HG03575 (cell line): Measurements from ENCODE around the gene STK32B.

Source experiments
- ATAC-seq: cut with Tn5 transposase; IDR thresholded peaks from one replicate; pipeline ENCODE4 v1.9.1; 2021; ENCODE audit not compliant: unreplicated experiment, insufficient number of reproducible peaks, low FRiP score; ENCODE audit errors: extremely low read depth

Gene STK32B

DNA sequence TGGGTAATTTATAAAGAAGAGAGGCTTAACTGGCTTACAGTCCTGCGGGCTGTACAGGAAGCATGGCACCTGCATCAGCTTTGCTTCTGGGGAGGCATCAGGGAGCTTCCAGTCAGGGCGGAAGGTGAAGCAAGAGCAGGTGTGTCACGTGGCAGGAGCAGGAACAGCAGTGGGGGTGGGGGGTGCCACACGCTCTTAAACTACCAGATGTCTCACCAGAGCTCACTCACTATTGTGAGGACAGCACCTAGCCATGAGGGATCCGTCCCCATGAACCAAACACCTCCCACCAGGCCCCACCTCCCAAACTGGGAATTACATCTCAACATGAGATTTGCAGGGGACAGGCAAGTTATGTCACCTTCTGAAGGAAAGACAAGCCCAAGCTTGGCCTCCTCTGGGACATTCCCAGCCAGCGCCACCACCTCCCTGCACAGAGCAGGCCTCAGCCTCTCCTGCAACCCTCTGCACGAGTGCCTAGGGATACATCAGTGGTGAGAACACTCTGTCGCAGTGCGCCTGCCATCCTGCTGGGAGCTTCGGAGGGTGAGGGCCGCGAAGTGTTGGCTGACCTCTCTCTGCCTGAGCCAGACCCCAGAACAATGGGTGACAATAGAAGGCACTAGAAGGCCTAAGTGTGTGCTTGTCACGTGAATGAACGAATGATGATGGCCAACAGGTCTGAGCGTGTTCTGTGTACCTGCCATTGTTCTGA lies 412.8 kb downstream of the STK32B start:
- ATAC-seq, result no peak

- no peak for ATAC-seq
Measured at GRCh38 chr4:5465529-5465928, 414.2 kb downstream of the STK32B start.

- no peak for ATAC-seq
Measured at GRCh38 chr4:5465956-5466355, 414.7 kb downstream of the STK32B start.

DNA sequence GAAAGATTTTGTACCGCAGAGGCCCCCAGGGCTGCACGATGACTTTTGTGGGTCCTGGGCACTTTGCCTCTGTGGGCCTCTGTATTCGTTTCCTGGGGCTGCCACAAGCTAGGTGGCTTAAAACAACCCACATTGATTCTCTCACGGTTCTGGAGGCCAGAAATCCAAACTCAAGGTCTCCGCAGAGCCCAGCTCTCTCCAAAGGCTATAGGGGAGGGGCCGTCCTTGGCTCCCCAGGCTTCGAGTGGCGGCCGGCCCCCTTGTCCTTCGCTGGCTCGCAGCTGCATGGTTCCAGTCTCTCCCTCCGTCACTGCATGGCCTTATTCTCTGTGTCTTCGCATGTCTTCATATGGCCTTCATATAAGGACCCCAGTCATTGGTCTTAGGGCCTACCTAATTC lies 415.8 kb downstream of the STK32B start:
- no peak for ATAC-seq

- ATAC-seq, result no peak
Measured at GRCh38 chr4:5469151-5469775, 418.0 kb downstream of the STK32B start.

- no peak for ATAC-seq
Measured at GRCh38 chr4:5469861-5470260, 418.6 kb downstream of the STK32B start.

DNA sequence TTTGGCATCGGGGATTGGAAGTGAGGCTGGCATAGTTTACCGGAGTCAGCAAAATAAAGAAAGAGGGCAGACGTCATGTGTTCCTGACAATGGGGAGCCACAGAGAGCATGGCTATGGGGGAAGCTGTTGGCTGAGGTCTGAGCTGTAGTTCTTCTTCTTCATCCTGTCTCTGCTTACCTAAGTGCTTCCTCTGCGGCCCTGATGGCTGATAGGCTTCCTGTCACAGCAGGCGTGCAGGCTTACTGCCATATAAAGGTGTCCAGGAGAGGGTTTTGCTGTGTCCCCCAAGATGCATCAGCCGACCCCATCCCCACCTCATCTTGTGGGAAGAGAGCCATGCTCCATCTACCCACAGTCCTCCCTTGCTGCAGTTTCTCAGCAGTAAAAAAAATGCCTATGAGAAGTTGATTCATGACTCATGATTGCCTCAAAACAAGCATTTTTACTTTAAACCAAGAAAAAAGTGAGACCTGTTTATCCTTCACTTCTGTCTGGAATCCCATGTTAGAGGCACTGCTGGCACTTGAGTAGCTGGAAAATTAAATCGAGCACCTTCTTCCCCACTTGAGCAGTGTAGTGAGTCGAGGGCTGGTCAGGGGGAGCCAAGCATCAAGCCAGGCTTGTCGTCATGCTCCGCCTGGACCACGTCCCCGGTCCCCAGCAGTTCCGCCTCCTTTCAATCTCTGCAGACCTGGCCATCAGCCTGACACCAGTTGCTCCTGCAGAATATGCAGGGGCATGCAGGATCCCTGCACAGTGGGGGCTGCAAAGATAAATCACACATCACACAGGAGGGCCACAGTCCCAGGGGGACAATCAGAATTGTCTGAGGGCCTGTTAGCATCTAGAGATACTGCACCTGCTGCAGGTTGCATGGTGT lies 419.3 kb downstream of the STK32B start:
- ATAC-seq, result no peak

- ATAC-seq, result no peak
Measured at GRCh38 chr4:5471206-5471605, 419.9 kb downstream of the STK32B start.

DNA sequence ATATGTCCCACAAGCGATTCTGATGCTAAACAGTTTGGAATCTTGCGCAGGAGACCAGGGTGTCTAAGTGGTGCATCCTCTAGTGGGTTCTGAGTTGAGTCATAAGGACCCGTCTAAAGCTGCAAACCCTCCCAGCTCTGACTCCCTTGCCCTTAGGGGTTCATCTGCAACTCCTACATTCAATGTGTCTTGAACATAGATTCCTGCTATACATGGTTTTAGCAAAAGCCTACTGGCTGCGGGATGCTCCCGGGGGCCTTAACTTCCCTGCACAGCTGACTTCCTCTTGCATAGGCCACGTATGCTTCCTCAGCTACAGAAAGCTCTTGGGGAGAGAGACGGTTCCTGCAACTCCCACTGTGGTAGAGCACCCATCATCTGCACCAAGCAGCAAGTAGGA lies 420.4 kb downstream of the STK32B start:
- no peak for ATAC-seq

GRCh38 chr4:5472160-5472591 lies 420.9 kb downstream of the STK32B start:
- ATAC-seq, result no peak

GRCh38 chr4:5473125-5473524 lies 421.8 kb downstream of the STK32B start:
- no peak for ATAC-seq

- ATAC-seq, result no peak
Measured at GRCh38 chr4:5474756-5475155, 423.5 kb downstream of the STK32B start.

DNA sequence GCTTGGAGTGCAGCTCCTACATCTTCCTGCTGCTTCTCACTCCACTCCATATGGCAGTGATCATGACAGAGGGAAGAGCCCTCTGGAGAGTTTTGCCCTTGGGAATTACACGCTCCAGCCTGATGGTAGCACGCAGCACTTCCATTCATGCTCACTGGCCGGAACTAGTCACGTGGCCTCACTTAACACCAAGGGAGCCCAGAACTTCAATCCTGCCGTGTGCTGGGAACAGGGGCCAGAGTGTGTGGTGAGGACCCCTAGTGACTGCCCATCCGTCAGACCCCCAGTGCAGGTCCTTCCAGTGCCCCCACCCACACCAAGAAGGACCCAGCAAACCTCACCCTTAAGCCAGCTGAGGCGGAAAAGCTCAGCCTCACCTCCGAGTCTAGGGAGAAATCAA lies 426.3 kb downstream of the STK32B start:
- ATAC-seq, result no peak

DNA sequence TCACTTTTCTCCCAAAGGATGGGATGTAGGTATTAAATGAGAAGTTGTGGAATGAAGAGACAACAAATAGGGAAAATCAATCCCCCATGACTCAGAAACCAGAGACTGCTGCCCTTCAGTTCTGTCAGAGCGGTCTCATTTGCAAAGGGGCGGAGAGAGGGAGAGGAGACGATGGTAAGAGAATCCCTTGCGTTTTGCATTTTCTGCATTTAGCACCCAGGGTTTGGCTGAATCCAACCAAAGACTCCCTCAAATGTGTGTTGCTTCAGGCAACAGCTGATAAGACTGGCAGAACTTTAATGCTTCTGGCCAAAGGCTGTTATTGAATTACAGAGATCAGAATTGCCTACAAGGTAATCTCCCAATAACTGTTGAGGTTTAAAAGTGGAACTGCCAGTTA lies 426.9 kb downstream of the STK32B start:
- ATAC-seq, result no peak

GRCh38 chr4:5478697-5479096 lies 427.4 kb downstream of the STK32B start:
- no peak for ATAC-seq

DNA sequence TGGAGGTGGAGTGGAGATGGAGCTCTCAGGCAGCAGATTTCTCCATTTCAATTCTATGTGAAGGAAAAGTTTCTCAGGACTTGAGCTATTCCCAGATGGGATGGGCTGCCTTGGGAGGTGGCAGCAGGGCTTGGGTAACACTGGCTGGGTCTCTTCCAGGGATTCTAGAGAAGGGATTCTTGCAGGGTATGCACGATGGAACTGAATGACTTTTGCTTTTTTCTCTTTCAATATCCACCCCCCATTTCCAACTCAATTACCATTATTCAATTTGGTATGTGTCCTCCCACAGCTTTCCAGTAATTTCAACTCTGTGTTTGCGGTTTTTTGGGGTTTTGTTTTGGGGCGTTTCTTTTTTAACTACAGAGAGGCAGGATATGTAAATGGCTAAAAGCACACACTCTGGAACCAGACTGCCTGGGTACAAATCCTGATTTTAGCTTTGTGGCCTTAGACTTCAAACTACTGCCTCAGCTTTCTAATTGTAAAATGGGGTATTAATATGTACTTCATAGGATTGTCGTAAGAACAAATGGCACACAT lies 428.3 kb downstream of the STK32B start:
- no peak for ATAC-seq

DNA sequence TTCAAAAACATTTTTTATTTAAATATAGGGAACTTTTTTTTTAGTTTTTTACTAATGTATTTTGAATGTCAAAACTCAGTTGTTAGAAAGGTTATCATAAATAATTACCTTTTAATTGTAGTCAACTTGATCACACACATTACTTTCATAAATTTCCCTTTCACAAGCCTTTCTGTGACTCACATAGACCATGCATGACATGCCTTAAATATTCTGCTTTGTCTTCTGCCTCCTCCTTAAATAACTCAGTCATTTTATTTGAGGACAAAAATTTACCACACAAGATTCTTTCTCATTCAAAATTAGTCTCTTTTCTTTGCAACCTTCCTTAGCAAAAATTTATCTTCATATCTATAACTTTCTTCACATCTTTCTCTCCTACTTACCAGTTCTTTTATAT lies 437.1 kb downstream of the STK32B start:
- no peak for ATAC-seq

- no peak for ATAC-seq
Measured at GRCh38 chr4:5489260-5489659, 438.0 kb downstream of the STK32B start.

DNA sequence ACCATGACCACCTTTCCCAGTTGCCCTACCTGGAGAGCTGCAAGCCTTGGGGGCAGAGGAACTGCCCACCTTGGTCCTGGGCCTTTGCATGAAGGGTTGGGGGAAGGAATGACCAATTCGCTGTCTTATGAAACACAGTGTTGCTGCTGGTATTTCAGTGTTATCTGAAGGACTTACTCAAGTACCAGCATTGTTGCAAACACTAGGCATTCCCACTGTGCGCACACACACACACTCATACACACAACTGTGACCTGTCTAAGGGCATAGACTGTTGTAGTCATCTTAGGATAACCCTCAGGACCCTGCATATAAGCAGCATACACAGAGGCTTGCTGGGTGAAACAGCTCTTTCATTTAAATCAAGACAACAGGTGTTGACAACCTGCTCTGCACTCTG lies 446.2 kb downstream of the STK32B start:
- ATAC-seq, result no peak

DNA sequence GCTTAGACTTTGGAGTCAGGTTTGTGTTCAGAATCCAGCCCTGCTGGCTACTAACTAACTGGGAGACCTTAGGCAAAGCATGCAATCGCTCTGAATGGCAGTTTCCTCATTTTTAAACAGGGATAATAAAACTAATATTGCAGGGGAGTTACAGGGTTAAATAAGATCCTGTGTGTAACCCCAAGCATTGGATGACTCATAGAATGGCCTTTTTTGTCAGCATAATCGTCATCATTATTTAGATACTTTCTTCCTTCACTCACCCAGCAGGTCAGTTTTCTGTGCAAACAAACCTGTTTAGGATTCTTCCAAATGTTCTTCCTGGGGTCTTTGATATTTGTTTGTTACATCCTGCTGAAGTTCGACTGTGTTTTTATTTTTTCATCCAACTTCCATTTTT lies 448.9 kb downstream of the STK32B start:
- no peak for ATAC-seq
